NT2/D1 (cell line): ENCODE measurements around the gene DSCAML1.
A peak's percentile ranks its signal among the peaks of the same experiment; 100 is the strongest.

Experiments
- DNase-seq: peaks from one replicate; pipeline ENCODE4 v3.0.0-alpha.2; 2011; ENCODE audit warnings: low read depth, low spot score
- H3K27me3 ChIP-seq: 2 replicates; pipeline ENCODE4 v1.6.0; 2011; ENCODE audit warnings: mild to moderate bottlenecking; ENCODE audit not compliant: insufficient read length, insufficient read depth
- H3K36me3 ChIP-seq: 2 replicates; pipeline ENCODE4 v1.6.1; 2011; ENCODE audit warnings: mild to moderate bottlenecking, low read length, mixed read lengths; ENCODE audit not compliant: insufficient read depth, insufficient read length
- H3K4me1 ChIP-seq: 2 replicates; pipeline ENCODE4 v1.5.1; 2011; ENCODE audit not compliant: insufficient read depth, insufficient read length
- H3K4me3 ChIP-seq: 2 replicates; pipeline ENCODE4 v1.5.1; 2011; ENCODE audit warnings: low read depth; ENCODE audit not compliant: insufficient read length
- H3K9ac ChIP-seq: 2 replicates; pipeline ENCODE4 v1.6.0; 2011; ENCODE audit warnings: low read depth; ENCODE audit not compliant: insufficient read length
- H3K9me3 ChIP-seq: 2 replicates; pipeline ENCODE4 v1.5.1; 2011; ENCODE audit warnings: mild to moderate bottlenecking, low read length; ENCODE audit not compliant: insufficient read depth
- SUZ12 ChIP-seq: IDR thresholded peaks from 2 replicates; pipeline ENCODE4 v1.6.1; 2011; ENCODE audit not compliant: insufficient read length, insufficient read depth; ENCODE audit errors: extremely low read depth
- YY1 ChIP-seq: IDR thresholded peaks from 2 replicates; pipeline ENCODE4 v1.6.1; 2011; ENCODE audit not compliant: insufficient read length, insufficient read depth
- ZNF274 ChIP-seq: IDR thresholded peaks from 2 replicates; pipeline ENCODE4 v1.6.1; 2011; ENCODE audit warnings: mild to moderate bottlenecking, low read depth, low read length

DSCAML1 gene

GRCh38 chr11:117670924-117671323 is 126.1 kb downstream of the DSCAML1 start:
- Histone ChIP-seq H3K4me3 (no peak overlapping the region), H3K36me3 (no peaks in the 10 kb centered on the region), H3K9me3 (no peaks in the 10 kb centered on the region), H3K27me3 (no peaks in the 10 kb centered on the region), H3K9ac (no peak overlapping the region), H3K4me1 (peaks cover 7% of the 10 kb centered on the region)
- TF ChIP-seq SUZ12: no peak
- no peak for TF ChIP-seq YY1
- TF ChIP-seq ZNF274: no peak
- DNase-seq: peak; percentile 63

GRCh38 chr11:117670443-117670842 is 126.6 kb downstream of the DSCAML1 start:
- Histone ChIP-seq H3K9ac (peak overlapping the region; percentile 51), H3K27me3 (no peaks in the 10 kb centered on the region), H3K9me3 (no peaks in the 10 kb centered on the region), H3K4me3 (no peak overlapping the region), H3K4me1 (peaks cover 7% of the 10 kb centered on the region), H3K36me3 (no peaks in the 10 kb centered on the region)
- DNase-seq: no peak
- TF ChIP-seq SUZ12 (no peak), YY1 (no peak), ZNF274 (no peak)

- Histone ChIP-seq H3K4me1 (peaks cover 10% of the 10 kb centered on the region), H3K36me3 (no peaks in the 10 kb centered on the region), H3K4me3 (no peak overlapping the region), H3K27me3 (no peaks in the 10 kb centered on the region), H3K9ac (no peak overlapping the region), H3K9me3 (no peaks in the 10 kb centered on the region)
- no peak for DNase-seq
- no peak for TF ChIP-seq YY1
- no peak for TF ChIP-seq ZNF274
- TF ChIP-seq SUZ12: no peak
Observed at GRCh38 chr11:117669616-117670015, 127.4 kb downstream of the DSCAML1 start.

GRCh38 chr11:117669062-117669461 is 128.0 kb downstream of the DSCAML1 start:
- Histone ChIP-seq H3K9me3 (no peaks in the 10 kb centered on the region), H3K4me3 (no peak overlapping the region), H3K27me3 (no peaks in the 10 kb centered on the region), H3K9ac (no peak overlapping the region), H3K4me1 (peaks cover 12% of the 10 kb centered on the region), H3K36me3 (no peaks in the 10 kb centered on the region)
- TF ChIP-seq ZNF274 (no peak), SUZ12 (no peak), YY1 (no peak)
- no peak for DNase-seq

GRCh38 chr11:117668321-117668751 is 128.7 kb downstream of the DSCAML1 start:
- TF ChIP-seq YY1: no peak
- no peak for TF ChIP-seq ZNF274
- no peak for TF ChIP-seq SUZ12
- no peaks in the 10 kb centered on the region for H3K36me3 ChIP-seq
- no peaks in the 10 kb centered on the region for H3K27me3 ChIP-seq
- no peak overlapping the region for H3K4me3 ChIP-seq
- no peak for DNase-seq
- H3K9ac ChIP-seq: no peak overlapping the region
- H3K9me3 ChIP-seq: no peaks in the 10 kb centered on the region
- H3K4me1 ChIP-seq: peaks cover 12% of the 10 kb centered on the region

GRCh38 chr11:117664897-117665296 is 132.1 kb downstream of the DSCAML1 start:
- no peaks in the 10 kb centered on the region for H3K9me3 ChIP-seq
- H3K36me3 ChIP-seq: no peaks in the 10 kb centered on the region
- no peak overlapping the region for H3K4me3 ChIP-seq
- no peak for TF ChIP-seq SUZ12
- no peak for TF ChIP-seq ZNF274
- H3K4me1 ChIP-seq: peaks cover 7% of the 10 kb centered on the region
- H3K27me3 ChIP-seq: no peaks in the 10 kb centered on the region
- no peak for DNase-seq
- no peak overlapping the region for H3K9ac ChIP-seq

GRCh38 chr11:117663821-117664220 is 133.2 kb downstream of the DSCAML1 start:
- DNase-seq: no peak
- Histone ChIP-seq H3K9ac (no peak overlapping the region), H3K27me3 (no peaks in the 10 kb centered on the region), H3K9me3 (no peaks in the 10 kb centered on the region), H3K4me1 (peaks cover 7% of the 10 kb centered on the region), H3K4me3 (no peak overlapping the region), H3K36me3 (no peaks in the 10 kb centered on the region)
- TF ChIP-seq ZNF274 (no peak), YY1 (no peak), SUZ12 (no peak)
